Measurements from ENCODE around the gene VPS18.

Gene VPS18

DNA sequence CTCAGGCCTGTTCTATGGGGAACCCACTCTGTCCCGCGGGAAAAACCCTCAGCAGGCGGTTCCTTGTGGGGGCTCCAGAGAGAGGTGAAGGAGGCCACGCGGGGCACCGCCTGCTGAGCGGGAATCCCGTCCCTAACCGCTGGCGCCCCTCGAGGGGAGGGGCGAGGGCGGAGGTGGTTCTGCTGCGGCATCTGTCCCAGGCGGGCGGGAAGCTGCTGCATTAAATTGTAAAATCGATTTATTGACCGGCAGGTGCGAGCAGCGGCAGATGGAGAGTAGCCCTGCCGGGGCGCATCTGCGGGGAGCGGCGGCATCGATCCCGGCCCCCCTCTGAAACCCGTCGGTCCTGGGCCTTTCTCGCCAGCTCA is 31.2 kb downstream of the VPS18 start:
- no peak for DNase-seq

DNA sequence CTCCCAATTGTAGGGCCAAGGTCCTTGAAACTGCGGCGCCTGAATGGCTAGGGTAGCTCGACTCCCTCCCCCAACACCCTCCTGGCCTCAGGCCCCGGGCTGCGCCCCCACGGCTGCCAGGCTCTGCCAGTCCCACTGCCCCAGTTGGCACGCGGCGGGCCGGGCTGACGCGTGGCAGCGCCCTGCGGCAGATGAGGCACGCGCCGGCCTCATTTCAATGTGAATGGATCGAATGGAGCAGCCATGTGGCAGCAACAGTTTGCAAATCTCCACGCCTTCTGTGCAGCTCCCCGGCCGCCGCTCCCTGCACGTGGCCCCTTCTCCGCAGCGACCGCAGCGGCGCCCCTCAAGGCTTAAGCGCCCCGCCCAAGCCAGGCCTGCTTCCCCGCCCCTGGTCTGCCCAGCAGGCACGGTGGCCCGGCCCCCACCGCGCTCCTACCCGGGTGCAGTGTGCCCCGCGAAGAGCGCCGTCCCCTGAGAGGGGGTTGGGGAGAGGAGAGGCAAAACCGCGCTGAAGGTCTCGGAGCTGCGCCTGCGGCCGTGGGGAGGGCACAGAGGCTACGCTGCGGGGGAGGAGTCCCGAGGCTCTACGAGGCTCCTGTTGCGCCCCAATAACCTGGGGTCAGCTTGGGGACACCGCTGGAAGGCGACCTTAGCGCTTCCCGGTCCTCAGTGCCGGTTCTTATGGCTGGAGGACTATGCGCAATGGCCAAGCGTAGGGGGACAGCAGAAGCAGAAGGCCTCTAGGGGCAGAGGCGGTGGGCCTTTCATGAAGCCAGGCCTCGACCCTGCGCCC is 31.8 kb downstream of the VPS18 start:
- peak; percentile 79 for DNase-seq

DNA sequence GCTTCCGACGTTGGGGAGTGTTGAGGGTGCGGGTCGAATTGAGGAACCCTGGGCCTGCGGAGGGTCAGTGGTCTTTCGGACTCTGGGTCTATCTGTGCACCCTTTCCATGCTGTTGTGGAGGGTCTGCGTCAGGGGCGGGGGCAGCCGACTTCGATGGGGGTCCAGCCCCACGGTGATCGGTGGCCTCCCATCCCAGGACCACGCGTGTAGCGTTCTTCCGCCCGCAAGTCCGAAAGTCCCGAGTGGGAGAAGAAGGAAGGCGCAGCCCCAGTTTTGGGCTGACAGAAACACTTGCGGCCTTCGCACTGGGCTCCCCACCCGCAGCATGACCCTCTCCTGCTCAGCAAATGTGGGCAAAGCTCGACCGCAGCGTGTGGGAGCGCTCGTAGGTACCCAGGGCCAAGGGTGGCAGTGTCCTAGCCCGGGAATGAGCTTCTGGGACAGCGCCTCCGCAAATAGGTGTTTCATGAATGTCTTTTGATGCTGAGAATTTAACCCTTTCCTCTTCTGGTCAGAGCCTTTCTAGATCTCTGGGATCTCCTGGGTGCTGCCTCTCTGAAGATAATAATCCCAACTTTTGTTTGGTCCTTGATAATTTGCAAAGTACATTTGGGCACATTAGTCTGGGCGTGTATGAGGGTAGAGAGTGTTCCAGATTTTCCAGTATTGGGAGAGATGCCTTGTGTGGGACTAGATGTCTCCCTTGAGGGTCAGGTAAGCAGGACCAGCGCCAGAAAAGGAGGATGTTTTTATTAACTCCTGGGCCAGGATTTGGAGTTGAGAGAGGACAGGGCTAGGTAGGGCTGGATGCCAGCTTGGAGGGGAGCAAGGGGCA is 32.6 kb downstream of the VPS18 start:
- DNase-seq = no peak

DNA sequence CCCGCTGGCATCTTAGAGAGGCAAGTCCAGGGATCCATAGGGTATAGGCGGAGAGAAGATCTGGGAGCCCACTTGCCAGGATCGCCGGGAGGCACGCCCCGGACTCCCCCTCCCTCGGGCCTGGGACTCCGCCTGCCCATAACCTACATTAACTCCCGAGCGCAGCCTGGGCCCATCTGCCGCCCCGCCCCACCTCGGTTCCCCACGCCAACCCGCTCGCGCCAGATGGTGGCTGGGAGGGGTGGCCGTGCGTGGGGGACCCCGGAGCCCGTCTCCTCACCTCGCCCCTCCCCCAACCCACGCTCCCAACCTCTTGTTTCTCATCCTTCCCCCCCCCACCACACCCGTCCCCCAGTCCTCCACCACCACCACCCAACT is 33.2 kb downstream of the VPS18 start:
- DNase-seq = no peak

DNA sequence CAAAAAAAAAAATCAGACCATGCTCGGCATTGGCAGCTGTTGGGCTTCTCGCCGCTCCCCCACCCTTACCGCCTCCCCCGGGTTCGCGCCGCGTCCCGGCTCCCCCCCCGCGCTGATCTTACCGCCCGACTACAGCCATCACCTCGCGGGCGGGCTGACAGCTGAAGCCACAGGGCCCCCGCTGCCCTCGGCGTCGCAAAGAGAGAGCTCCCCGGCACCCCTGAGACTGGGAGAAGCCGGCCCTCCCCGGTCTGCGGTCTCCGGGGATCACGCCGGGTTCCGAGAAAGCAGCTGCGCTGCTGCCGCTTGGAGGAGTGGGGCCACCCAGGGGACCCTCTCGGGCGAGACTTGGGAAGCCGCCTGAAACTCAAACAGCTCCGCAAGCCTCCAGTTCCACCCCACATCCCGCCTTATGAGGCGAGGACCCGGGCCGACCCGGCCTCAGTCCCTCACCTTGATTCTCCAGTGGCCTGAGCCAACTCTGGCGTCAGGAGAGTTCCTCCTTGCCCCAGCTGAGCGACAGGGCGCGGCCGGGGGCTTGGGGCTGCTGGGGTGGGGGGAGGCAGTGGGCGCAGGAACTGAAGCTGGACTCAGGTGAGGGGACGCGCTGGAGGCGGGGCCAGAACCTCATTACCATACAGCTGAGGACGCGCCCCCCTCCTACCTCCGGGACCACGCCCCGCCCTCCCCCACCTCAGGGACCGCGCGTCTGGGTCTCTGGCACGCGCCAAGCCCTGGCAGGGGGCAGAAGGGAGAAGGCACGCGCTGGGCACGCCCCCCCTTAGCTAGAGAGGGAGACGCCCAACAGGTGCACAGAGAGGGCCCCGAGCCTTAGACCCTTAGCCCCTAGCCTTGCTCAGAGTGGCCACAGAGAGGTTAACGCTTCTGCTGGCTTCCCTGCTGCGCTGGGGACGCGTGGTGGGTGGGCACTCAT is 33.9 kb downstream of the VPS18 start:
- DNase-seq = no peak

DNA sequence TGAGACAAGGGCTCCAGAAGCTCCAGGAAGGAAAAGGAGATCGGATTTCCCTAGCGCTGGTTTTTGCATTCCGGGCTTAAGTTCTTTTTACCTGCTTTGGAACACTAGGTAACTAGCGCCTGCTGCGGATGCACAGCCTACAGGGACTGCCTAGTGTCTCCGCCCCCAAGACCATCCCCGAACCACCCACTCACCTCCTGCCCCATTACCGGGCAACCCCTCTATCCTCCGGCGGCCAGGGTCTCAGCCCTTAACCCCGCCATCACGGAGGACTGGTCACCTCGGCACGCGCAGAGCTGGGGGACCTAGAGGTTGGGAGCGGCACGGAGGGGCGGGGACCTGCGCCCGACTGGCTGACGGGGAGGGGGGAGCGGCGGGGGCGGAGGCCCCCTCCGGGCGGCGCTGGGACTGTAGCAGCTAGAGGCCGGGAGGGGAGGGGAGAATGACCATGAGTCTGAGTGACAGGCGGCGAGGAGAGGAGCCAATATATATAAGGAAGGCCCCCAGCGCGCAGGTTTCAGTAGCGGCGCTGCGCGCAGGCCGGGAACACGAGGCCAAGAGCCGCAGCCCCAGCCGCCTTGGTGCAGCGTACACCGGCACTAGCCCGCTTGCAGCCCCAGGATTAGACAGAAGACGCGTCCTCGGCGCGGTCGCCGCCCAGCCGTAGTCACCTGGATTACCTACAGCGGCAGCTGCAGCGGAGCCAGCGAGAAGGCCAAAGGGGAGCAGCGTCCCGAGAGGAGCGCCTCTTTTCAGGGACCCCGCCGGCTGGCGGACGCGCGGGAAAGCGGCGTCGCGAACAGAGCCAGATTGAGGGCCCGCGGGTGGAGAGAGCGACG is 34.8 kb downstream of the VPS18 start, which contains the start of gene DLL4:
Gene DLL4 (plus strand): TSS at position 520 of the 839 bp plus-strand sequence. CDS start 329 bp downstream, outside the sequence.
- DNase-seq = peak; percentile 68

DNA sequence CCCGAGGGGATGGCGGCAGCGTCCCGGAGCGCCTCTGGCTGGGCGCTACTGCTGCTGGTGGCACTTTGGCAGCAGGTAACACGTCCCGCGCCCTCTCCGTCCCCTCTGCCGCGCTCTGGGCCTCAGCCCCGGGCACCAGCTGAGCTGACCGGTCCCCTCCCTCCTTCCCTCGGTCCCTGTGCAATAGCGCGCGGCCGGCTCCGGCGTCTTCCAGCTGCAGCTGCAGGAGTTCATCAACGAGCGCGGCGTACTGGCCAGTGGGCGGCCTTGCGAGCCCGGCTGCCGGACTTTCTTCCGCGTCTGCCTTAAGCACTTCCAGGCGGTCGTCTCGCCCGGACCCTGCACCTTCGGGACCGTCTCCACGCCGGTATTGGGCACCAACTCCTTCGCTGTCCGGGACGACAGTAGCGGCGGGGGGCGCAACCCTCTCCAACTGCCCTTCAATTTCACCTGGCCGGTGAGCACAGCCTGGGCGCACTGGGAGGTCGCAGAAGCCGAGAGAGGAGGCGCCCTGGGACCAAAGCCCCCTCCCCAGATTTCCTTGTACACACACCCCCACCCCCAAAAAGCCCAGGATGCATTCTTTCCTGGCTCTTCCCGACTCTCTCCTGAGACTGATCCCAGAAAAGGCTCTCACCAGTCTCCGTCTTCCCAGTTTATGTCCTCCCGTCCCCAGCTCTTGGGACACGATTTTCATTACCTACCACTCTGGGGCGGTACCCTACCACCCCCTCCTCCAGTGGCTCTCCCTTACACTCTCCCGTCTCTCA is 35.6 kb downstream of the VPS18 start:
- DNase-seq = no peak

DNA sequence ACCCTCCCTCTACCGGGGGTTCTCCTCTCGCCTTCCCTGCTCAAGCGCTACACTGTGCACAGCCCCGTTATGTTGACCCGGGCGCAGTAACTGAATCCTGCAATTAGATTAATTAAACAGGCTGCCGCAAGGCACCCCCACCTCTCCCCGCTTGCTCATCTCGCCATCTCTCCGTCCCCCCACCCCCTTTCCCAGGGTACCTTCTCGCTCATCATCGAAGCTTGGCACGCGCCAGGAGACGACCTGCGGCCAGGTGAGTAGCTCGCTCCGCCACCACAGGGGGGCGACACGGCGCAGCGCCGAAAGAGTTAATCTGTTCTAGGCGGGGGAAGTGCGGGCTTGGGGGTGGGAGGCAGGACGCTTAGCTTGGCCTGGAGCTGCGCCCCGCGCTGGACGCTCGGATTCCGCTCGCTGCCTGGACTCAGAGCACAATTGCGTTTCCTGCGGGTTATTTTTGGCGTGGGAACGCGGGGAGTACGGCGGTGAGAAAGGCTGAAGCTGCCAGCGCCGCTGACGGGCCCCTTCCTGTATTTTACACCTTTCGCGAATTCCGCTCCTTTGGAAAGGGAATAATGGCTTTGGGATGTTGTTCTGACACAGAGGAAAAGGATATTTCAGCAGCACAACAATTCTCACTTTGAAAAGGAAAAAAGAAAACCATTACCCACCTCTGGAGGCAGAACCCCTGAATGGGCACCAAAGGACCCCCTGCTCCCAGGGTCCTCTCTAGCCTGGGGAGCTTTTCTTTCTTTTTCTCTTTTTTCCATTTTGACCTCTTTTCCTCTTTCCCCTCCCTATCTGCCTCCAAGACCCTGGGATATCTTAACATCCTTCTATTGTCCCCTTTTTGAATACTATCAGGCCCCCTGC is 36.4 kb downstream of the VPS18 start:
- no peak for DNase-seq

DNA sequence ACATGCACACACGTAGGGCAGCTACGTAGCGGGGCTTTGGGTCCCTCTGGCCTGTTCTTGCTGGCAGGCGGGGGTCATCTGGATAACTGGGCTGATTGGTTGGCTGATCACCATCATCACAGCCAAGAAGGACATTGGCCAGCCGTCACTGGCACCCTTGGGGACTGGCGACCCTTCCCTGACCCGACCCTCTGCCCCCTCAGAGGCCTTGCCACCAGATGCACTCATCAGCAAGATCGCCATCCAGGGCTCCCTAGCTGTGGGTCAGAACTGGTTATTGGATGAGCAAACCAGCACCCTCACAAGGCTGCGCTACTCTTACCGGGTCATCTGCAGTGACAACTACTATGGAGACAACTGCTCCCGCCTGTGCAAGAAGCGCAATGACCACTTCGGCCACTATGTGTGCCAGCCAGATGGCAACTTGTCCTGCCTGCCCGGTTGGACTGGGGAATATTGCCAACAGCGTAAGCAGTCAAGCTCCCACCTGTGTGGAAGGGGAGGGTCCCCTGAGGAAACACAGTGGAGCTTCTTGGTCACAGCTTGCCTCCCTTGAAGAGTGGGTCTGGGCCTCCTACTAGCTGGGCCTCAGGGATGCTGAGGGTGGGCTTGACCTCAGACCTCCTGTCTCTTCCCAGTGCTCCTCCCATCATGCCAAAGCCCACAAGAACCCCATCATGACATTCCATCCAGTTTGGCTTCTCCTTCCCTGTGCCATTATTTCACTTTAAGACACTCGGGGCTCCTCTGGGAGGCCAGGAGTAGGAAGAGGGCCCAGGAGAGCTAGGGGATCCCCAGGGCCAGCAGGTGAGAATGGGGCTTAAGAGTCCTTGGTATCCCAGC is 37.3 kb downstream of the VPS18 start:
- no peak for DNase-seq

DNA sequence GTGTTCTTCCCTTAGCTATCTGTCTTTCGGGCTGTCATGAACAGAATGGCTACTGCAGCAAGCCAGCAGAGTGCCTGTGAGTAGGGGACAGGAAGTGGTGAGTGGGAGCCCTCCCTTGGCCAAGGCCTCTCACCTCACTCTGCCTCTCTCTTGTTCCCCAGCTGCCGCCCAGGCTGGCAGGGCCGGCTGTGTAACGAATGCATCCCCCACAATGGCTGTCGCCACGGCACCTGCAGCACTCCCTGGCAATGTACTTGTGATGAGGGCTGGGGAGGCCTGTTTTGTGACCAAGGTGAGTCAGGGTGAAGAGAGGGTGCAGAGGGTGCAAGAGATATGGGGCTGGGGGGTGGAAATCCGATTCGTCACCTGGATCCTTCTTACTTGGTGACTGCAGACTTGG is 37.9 kb downstream of the VPS18 start:
- DNase-seq = peak; percentile 55

DNA sequence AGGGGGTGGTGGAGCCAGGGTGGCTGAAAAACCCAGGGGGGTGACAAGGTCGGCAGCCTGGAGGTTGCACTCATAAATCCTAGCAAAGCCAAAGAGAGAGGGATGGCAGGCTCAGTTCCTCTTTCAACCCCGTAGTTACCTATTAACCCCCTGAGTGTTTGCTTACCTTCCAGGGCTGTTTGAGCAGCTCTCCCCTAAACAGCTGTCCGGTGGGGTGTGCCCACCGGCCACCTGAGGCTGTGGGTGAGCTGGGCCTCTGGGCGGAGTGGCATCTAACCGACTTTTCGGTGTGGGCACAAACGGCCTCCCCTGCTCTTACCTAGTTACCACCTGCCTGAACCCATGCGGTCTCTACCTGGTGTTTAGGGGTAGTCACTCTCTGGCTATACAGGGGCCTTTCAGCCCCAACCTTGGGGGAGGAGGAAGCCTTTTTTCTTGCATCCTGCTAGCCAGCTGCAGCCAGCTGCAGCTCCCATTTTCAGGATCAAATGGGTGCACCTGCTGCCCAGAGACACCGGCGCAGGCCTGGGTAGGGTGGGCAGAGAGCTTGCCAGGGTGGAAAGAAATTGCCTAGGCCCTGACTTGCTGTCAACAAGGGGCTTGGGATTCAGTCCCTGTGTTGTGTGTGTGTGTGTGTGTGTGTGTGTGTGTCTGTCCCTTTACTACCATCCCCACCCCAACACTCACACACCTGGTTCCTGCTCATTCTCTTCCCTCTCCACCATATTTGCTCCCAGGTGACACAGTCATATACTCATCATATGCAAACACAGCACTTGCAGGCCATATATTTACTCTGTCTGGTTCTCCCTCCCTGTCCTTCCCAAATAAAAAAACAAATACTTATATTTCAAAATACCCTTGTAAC is 38.6 kb downstream of the VPS18 start:
- no peak for DNase-seq

DNA sequence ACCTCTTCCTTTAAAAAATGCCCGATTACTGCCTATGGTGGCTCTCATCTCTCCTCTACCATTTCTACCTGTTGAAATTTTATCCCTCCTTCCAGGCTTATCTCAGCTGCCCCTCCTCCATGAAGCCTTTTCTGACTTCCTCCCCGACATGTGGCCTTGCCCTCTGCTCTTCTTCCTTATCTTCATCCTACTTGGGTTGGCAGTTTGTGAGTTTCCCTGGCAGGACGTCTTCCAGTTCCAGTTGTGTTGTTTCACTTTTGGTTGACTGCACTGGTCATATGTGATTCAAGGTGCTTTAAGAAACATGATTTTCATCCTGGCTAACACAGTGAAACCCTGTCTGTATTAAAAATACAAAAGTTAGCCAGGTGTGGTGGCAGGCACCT is 39.3 kb downstream of the VPS18 start:
- peak; percentile 67 for DNase-seq

DNA sequence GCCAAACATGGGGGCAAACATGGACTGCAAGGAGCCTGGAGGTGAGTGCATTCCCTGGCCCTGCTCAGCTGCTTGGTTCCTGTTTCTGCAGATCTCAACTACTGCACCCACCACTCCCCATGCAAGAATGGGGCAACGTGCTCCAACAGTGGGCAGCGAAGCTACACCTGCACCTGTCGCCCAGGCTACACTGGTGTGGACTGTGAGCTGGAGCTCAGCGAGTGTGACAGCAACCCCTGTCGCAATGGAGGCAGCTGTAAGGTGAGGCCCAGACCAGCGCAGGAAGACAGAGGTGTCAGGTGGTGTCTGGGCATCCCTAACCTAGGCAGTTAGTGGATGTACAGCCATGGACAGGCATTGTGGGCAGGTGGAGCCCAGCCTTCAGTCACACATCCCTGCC is 40.2 kb downstream of the VPS18 start:
- no peak for DNase-seq

DNA sequence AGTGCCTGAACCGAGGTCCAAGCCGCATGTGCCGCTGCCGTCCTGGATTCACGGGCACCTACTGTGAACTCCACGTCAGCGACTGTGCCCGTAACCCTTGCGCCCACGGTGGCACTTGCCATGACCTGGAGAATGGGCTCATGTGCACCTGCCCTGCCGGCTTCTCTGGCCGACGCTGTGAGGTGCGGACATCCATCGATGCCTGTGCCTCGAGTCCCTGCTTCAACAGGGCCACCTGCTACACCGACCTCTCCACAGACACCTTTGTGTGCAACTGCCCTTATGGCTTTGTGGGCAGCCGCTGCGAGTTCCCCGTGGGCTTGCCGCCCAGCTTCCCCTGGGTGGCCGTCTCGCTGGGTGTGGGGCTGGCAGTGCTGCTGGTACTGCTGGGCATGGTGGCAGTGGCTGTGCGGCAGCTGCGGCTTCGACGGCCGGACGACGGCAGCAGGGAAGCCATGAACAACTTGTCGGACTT is 42.0 kb downstream of the VPS18 start:
- DNase-seq = no peak

DNA sequence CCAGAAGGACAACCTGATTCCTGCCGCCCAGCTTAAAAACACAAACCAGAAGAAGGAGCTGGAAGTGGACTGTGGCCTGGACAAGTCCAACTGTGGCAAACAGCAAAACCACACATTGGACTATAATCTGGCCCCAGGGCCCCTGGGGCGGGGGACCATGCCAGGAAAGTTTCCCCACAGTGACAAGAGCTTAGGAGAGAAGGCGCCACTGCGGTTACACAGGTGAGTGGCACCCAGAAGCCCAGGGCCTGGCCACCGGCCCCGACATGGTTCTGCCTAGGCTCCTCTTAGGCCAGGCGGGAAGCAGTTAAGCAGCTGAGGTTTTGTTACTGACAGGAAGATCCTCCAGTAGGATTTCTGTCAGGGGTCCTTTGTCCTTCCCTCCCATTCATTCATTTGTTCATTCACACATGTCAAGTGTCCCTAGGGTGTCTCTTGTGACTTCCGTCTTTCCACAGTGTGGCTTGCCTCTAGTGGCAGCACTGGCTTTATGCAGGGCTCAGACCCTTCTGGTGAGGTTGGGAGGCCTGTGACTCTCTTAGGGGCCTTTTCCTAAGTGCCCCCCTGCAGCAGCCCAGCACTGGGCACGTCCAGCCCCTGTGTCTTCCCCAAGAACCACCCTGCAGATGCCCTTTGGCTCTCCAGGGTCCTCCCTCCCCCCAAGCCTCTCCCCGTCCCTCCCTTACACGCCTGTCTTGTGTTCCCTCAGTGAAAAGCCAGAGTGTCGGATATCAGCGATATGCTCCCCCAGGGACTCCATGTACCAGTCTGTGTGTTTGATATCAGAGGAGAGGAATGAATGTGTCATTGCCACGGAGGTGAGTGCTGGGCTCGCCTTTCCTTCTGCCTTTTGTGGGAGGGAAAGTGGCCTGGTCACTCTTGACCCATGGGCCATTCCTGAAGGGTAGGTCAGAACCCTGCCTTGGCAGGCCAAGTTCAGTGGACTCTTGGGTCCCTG is 42.7 kb downstream of the VPS18 start:
- no peak for DNase-seq

DNA sequence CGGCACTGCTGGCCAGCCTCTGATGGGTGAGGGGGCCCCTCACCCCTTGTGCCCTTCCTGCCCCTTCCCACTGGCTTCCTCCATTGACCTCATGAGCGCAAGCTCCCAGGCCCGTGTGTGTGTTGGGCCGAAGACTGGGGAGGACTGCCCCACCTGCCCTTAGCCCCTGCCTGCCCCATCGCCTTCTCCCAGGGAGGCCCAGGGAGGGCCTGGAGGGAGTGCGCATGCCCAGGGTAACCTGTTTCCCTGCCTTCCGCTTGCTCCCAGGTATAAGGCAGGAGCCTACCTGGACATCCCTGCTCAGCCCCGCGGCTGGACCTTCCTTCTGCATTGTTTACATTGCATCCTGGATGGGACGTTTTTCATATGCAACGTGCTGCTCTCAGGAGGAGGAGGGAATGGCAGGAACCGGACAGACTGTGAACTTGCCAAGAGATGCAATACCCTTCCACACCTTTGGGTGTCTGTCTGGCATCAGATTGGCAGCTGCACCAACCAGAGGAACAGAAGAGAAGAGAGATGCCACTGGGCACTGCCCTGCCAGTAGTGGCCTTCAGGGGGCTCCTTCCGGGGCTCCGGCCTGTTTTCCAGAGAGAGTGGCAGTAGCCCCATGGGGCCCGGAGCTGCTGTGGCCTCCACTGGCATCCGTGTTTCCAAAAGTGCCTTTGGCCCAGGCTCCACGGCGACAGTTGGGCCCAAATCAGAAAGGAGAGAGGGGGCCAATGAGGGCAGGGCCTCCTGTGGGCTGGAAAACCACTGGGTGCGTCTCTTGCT is 43.7 kb downstream of the VPS18 start:
- DNase-seq = peak; percentile 59

All from hematopoietic multipotent progenitor cell treated with erythropoietin and hydrocortisone succinate and interleukin-3 and kit ligand, for 6 days (in vitro differentiated cells).